PC-3 (cell line): Measurements from ENCODE around the gene SERINC1. TPM values are rescaled to one million over a fixed set of nuclear protein-coding genes. Genes with fewer than 3 reads are reported as not detected.

ENCODE experiments used
- ATAC-seq: fragments of 200-7000 bp; cut with Tn5 transposase; 2 replicates; pipeline ENCODE4 v1.9.1; 2020; ENCODE audit warnings: mild to moderate bottlenecking, moderate library complexity
- BruUV-seq: library from RNA; stranded (reverse); fragments of 400-500 nt; replicated peaks from 2 replicates; lab custom pipeline; 2021; lab: Mats Ljungman, UMichigan
- CTCF ChIA-PET: fragments of 300-600 bp; sonication (Branson Sonifier 250); formaldehyde crosslinking; loops from one replicate; lab custom pipeline; 2022; ENCODE audit warnings: antibody characterized with exemption; lab: Charles Lee
- POLR2A ChIA-PET: fragments of 300-600 bp; sonication (Branson Sonifier 250); formaldehyde crosslinking; loops from one replicate; lab custom pipeline; 2022; ENCODE audit warnings: antibody characterized with exemption; ENCODE audit not compliant: unreplicated experiment; lab: Charles Lee
- DNase-seq: peaks from one replicate; pipeline ENCODE4 v3.0.0-alpha.2; 2015
- H2AFZ ChIP-seq: fragments of 300-600 bp; sonication (generic); 2 replicates; pipeline ENCODE4 v1.6.0; 2016; ENCODE audit warnings: antibody characterized with exemption, low read length
- H3F3A ChIP-seq: fragments of 300-600 bp; sonication (generic); one replicate; pipeline ENCODE4 v1.6.0; 2017; ENCODE audit warnings: antibody characterized with exemption, low read length, control low read depth, mild to moderate bottlenecking; ENCODE audit not compliant: unreplicated experiment
- H3K27ac ChIP-seq: fragments of 300-600 bp; sonication (generic); 2 replicates; pipeline ENCODE4 v1.5.1; 2016; ENCODE audit warnings: mild to moderate bottlenecking, low read length
- H3K27me3 ChIP-seq: fragments of 300-600 bp; sonication (generic); 2 replicates; pipeline ENCODE4 v1.6.1; 2016; ENCODE audit warnings: low read length, mixed read lengths
- H3K36me3 ChIP-seq: fragments of 300-600 bp; sonication (generic); 2 replicates; pipeline ENCODE4 v1.6.1; 2016; ENCODE audit warnings: low read depth, mixed run types, low read length, mixed read lengths
- H3K4me1 ChIP-seq: fragments of 300-600 bp; sonication (generic); 2 replicates; pipeline ENCODE4 v1.5.1; 2016; ENCODE audit warnings: low read length; ENCODE audit not compliant: insufficient read depth
- H3K4me2 ChIP-seq: fragments of 300-600 bp; sonication (generic); 2 replicates; pipeline ENCODE4 v1.6.0; 2016; ENCODE audit warnings: low read length
- H3K4me3 ChIP-seq: fragments of 300-600 bp; sonication (generic); 2 replicates; pipeline ENCODE4 v1.5.1; 2016; ENCODE audit warnings: mild to moderate bottlenecking, low read length, mixed read lengths
- H3K79me2 ChIP-seq: fragments of 300-600 bp; sonication (generic); 2 replicates; pipeline ENCODE4 v1.6.1; 2017; ENCODE audit warnings: low read length, mixed read lengths
- H3K9ac ChIP-seq: fragments of 300-600 bp; sonication (generic); 2 replicates; pipeline ENCODE4 v1.6.0; 2016; ENCODE audit warnings: mild to moderate bottlenecking, low read length
- H3K9me2 ChIP-seq: fragments of 300-600 bp; sonication (generic); replicated peaks from 2 replicates; pipeline ENCODE4 v1.6.1; 2016; ENCODE audit warnings: mixed run types, low read length, mixed read lengths
- H3K9me3 ChIP-seq: fragments of 300-600 bp; sonication (generic); 2 replicates; pipeline ENCODE4 v1.6.1; 2016; ENCODE audit warnings: low read length, mixed read lengths
- H4K20me1 ChIP-seq: fragments of 300-600 bp; sonication (generic); 2 replicates; pipeline ENCODE4 v1.6.1; 2016; ENCODE audit warnings: low read length, mixed read lengths
- CTCF ChIP-seq: fragments of 300-600 bp; sonication (generic); conservative IDR thresholded peaks from 2 replicates; pipeline ENCODE4 v1.5.1; 2017; ENCODE audit warnings: antibody characterized with exemption, low read depth, mild to moderate bottlenecking, low read length
- EZH2 ChIP-seq: fragments of 300-600 bp; sonication (generic); IDR thresholded peaks from one replicate; pipeline ENCODE4 v1.6.1; 2017; ENCODE audit warnings: antibody characterized with exemption, mild to moderate bottlenecking, low read length; ENCODE audit not compliant: unreplicated experiment
- EZH2phosphoT487 ChIP-seq: fragments of 300-600 bp; sonication (generic); IDR thresholded peaks from 2 replicates; pipeline ENCODE4 v1.6.1; 2018; ENCODE audit warnings: mild to moderate bottlenecking, antibody characterized with exemption, low read length, borderline replicate concordance
- intact Hi-C: fragments of 100-400 bp; cut with micrococcal nuclease; formaldehyde crosslinking; loops from 2 replicates; pipeline ENCODE4 v1.9.0; 2023
- total RNA-seq: library from RNA; depleted of rRNA; stranded (reverse); fragments of >200 nt; gene quantifications from 2 replicates; pipeline ENCODE4 v1.2.3, GENCODE V29; 2014

The SERINC1 gene
- total RNA-seq, 1 experiment from 2014 or later: 31.7 TPM

GRCh38 chr6:122400462-122401089 is 71.0 kb downstream of the SERINC1 start:
- no peaks in the 10 kb centered on the region for H4K20me1 ChIP-seq
- H3K27me3 ChIP-seq: no peaks in the 10 kb centered on the region
- H2AFZ ChIP-seq: peak overlapping the region; percentile 99; the same call in 1 of the 2 replicates

GRCh38 chr6:122400121-122400450 is 71.5 kb downstream of the SERINC1 start:
- peaks cover 54% of the 10 kb centered on the region for H3K79me2 ChIP-seq
- POLR2A ChIA-PET: no interaction called here
- no peak for DNase-seq

More at GRCh38 chr6:122400462-122401089, 71.0 kb downstream of the SERINC1 start:
- Histone ChIP-seq H3K79me2 (peaks cover 58% of the 10 kb centered on the region), H3K36me3 (no peaks in the 10 kb centered on the region), H3K9me2 (no peaks in the 10 kb centered on the region), H3K4me3 (peak overlapping the region; percentile 94), H3K27ac (no peak overlapping the region), H3K9me3 (no peaks in the 10 kb centered on the region), H3F3A (no peaks in the 10 kb centered on the region), H3K4me1 (peaks cover 16% of the 10 kb centered on the region), H3K4me2 (peak overlapping the region; percentile 75), H3K9ac (peak overlapping the region; percentile 88)
- TF ChIP-seq EZH2phosphoT487 (no peak), EZH2 (no peak), CTCF (no peak)
- POLR2A ChIA-PET: no interaction called here
- intact Hi-C loops: no loop called here
- no peak for DNase-seq
- no peak for ATAC-seq
- BruUV-seq: TSS peak; percentile 53
- CTCF ChIA-PET: no interaction called here

GRCh38 chr6:122399348-122400120 is 72.1 kb downstream of the SERINC1 start, which contains the start of gene HSF2:
Gene HSF2, plus strand, starts transcription at chr6:122399652. Its CDS starts 86 bp downstream, at chr6:122399738.
- Histone ChIP-seq H3K79me2 (peaks cover 50% of the 10 kb centered on the region), H3K9me3 (no peaks in the 10 kb centered on the region), H3K4me1 (peaks cover 16% of the 10 kb centered on the region), H3K9me2 (no peaks in the 10 kb centered on the region), H3K27ac (peak within 1 kb of the TSS; percentile 23), H2AFZ (peak within 1 kb of the TSS; percentile 99), H3K9ac (peak within 1 kb of the TSS; percentile 88), H4K20me1 (no peaks in the 10 kb centered on the region), H3F3A (no peaks in the 10 kb centered on the region), H3K27me3 (no peaks in the 10 kb centered on the region), H3K4me3 (peak within 1 kb of the TSS; percentile 94), H3K4me2 (peak within 1 kb of the TSS; percentile 77), H3K36me3 (no peaks in the 10 kb centered on the region)
- peak; percentile 92 for DNase-seq
- CTCF ChIA-PET: interaction anchor here (0.6 kb wide), 1 partner anchor 473 kb away, joined by 4 read pairs; no protein-coding TSS in a partner anchor
- POLR2A ChIA-PET: no interaction called here
- ATAC-seq: peak; percentile 99
- no peak for TF ChIP-seq EZH2
- TF ChIP-seq CTCF: no peak
- TF ChIP-seq EZH2phosphoT487: no peak
- intact Hi-C loops: loop anchor here (5.0 kb wide), 1 partner anchor 73 kb away; the partner anchor contains the start of gene SERINC1
- BruUV-seq: no TSS peak

More at GRCh38 chr6:122400121-122400450, 71.5 kb downstream of the SERINC1 start:
- intact Hi-C loops: no loop called here
- Histone ChIP-seq H3K4me3 (peak overlapping the region; percentile 94), H3K4me2 (peak overlapping the region; percentile 75), H3K9ac (peak overlapping the region; percentile 88), H3F3A (no peaks in the 10 kb centered on the region), H3K27me3 (no peaks in the 10 kb centered on the region), H3K9me2 (no peaks in the 10 kb centered on the region), H2AFZ (peak overlapping the region; percentile 99), H3K4me1 (peaks cover 16% of the 10 kb centered on the region), H3K27ac (no peak overlapping the region), H3K36me3 (no peaks in the 10 kb centered on the region), H4K20me1 (no peaks in the 10 kb centered on the region), H3K9me3 (no peaks in the 10 kb centered on the region)
- no TSS peak for BruUV-seq
- CTCF ChIA-PET: no interaction called here
- TF ChIP-seq EZH2: no peak
- TF ChIP-seq EZH2phosphoT487: no peak
- ATAC-seq: peak; percentile 21; the same call in 1 of the 2 replicates
